ENCODE results near the gene NOP56.

NOP56 gene

GRCh38 chr20:2703716-2704475 lies 51.5 kb downstream of the NOP56 start:
- no peak for DNase-seq (ENCODE audit: low read depth)

GRCh38 chr20:2705931-2706645 lies 53.7 kb downstream of the NOP56 start:
- no peak for DNase-seq (ENCODE audit: low read depth)

- no peak for DNase-seq (ENCODE audit: low read depth)
These were observed 54.4 kb downstream of the NOP56 start for GRCh38 chr20:2706688-2707352.

GRCh38 chr20:2707353-2708072 lies 55.1 kb downstream of the NOP56 start:
- DNase-seq (ENCODE audit: low read depth), result no peak

All from stimulated activated CD8-positive, alpha-beta memory T cell treated with anti-CD3 and anti-CD28 coated beads, Interleukin-15, amount 100 ng/mL, for 24 hours (primary cell).